Adrenal gland (tissue), 19 donors: ENCODE results near the gene PPOX. TPM values are rescaled to one million over a fixed set of nuclear protein-coding genes. Genes with fewer than 3 reads are reported as not detected.

Source experiments
- DNase-seq, 7 donors: peaks; one replicate each; pipeline ENCODE4 v3.0.0-alpha.2; 2019 to 2020
- H3K27ac ChIP-seq, 5 donors: fragments of 200-600 bp; sonication (generic) in 4 of 5; 1 replicate in 3 of 5; 2 replicates in 2 of 5; pipeline versions ENCODE4 v1.5.1 to v1.8.0; 2016 to 2020; ENCODE audit warnings: mild to moderate bottlenecking in 1 of 5
- H3K27me3 ChIP-seq: fragments of 200-600 bp; 2 replicates; pipeline ENCODE4 v1.8.0; 2021
- H3K36me3 ChIP-seq, 2 donors: fragments of 200-600 bp; replicated peaks in 1 of 2; 1 replicate in 1 of 2; 2 replicates in 1 of 2; pipeline versions ENCODE4 v1.5.1 to v1.8.0; 2018 to 2022
- H3K4me1 ChIP-seq, 2 donors: fragments of 200-600 bp; replicated peaks in 1 of 2; 1 replicate in 1 of 2; 2 replicates in 1 of 2; pipeline versions ENCODE4 v1.5.1 to v1.8.0; 2018 to 2021
- H3K4me3 ChIP-seq, 4 donors: fragments of 200-600 bp; sonication (generic) in 3 of 4; one replicate each; pipeline ENCODE4 v1.5.1; 2016 to 2018
- H3K9me3 ChIP-seq, 3 donors: fragments of 200-600 bp; sonication (generic) in 1 of 3; replicated peaks in 1 of 3; 1 replicate in 2 of 3; 2 replicates in 1 of 3; pipeline versions ENCODE4 v1.5.1 to v1.8.0; 2016 to 2021
- CTCF ChIP-seq, 6 experiments: fragments of 450-650 bp in 4 of 6; fragments of 200-600 bp in 2 of 6; sonication (generic) in 1 of 6; IDR thresholded peaks; 1 replicate in 5 of 6; 2 replicates in 1 of 6; pipeline versions ENCODE4 v1.5.1 to v1.8.0; 2016 to 2021; ENCODE audit warnings: antibody characterized with exemption in 6 of 6, mild to moderate bottlenecking in 2 of 6, moderate library complexity in 1 of 6
- POLR2A ChIP-seq, 2 donors: fragments of 450-650 bp; IDR thresholded peaks; one replicate each; pipeline ENCODE4 v1.6.1; 2017; ENCODE audit warnings: antibody characterized with exemption in 2 of 2, mild to moderate bottlenecking in 2 of 2, moderate library complexity in 1 of 2
- WGBS, 4 donors: extraction: QIAGEN DNeasy Blood & Tissue Kit in 2 of 4; methylation state at CpG; one replicate each; pipeline versions ENCODE4 v1.1.5 to v1.1.7; 2013 to 2017; 5-methylcytosine and 5-hydroxymethylcytosine counted together
- intact Hi-C, 2 donors: fragments of 100-400 bp; cut with DNase I; formaldehyde crosslinking; loops; one replicate each; pipeline versions ENCODE4 v1.14.1 to v1.15.0; 2022 to 2023
- long read RNA-seq, 10 donors: library from polyadenylated mRNA in 3 of 10; unstranded in 2 of 10; stranded (forward) in 1 of 10; transcript quantifications; one replicate each; pipeline ENCODE4 v2.0.0 and lab custom pipeline, GENCODE V29; 2021 to 2026
- polyA plus RNA-seq, 3 donors: library from polyadenylated mRNA; stranded (reverse); fragments of 200-250 nt in 2 of 3; fragments of 350-450 nt in 1 of 3; fragmentation: Illumina TruSeq in 1 of 3; extraction: RNeasy Lipid Tissue Mini Kit (QIAGEN cat#74804) in 1 of 3; gene quantifications; one replicate each; pipeline ENCODE4 v1.2.3, GENCODE V29; 2013 to 2014
- total RNA-seq, 9 donors: library from RNA; depleted of rRNA in 4 of 9; stranded (reverse); fragments of >200 nt in 4 of 9; fragments of 120-200 nt in 1 of 9; fragmentation: NEBNext Ultra II Directional in 1 of 9; extraction: Animal tissue kit (Norgen Biotek cat#: 25700) in 1 of 9; gene quantifications; one replicate each; pipeline versions ENCODE4 v1.1.0 to v1.2.4, GENCODE V29; 2013 to 2023
- donor health status: healthy with polysubstance abuse.
- donor health status: Bipolar disorder and iron deficiency.
- donor health status: DM: yes; HTN: yes; CAD: no.
- donor health status: DM: no; HTN: no; CAD: no.
- donor health status: DM: no; HTN: no; CAD: no.
- donor health status: DM: yes; HTN: yes; CAD: no.

PPOX gene
- total RNA-seq (10 to 100 TPM; 19.4 to 56.2 (median 36.1) TPM), polyA plus RNA-seq (100 to 1,000 TPM in 2 of 3 donors, 10 to 100 TPM in 1; 13.2 to 268 (median 150) TPM)
- long read RNA-seq, donor 1, partial matches to known transcripts: 24 of 45 reads
- long read RNA-seq, donor 1, other reads (novel, unspliced or antisense): 21 of 45 reads
- long read RNA-seq, donor 2, partial matches to known transcripts: 19 of 20 reads
- long read RNA-seq, donor 2, other reads (novel, unspliced or antisense): 0 of 20 reads
- long read RNA-seq, donor 3, partial matches to known transcripts: 12 of 14 reads
- long read RNA-seq, donor 3, other reads (novel, unspliced or antisense): 0 of 14 reads
- long read RNA-seq, donor 4, transcript PPOX-202 (13 exons, 1,740 nt): major isoform, 11 of 32 reads
- long read RNA-seq, donor 4, partial matches to known transcripts: 5 of 32 reads
- long read RNA-seq, donor 4, other reads (novel, unspliced or antisense): 14 of 32 reads
- long read RNA-seq, donor 5, transcript PPOX-202 (13 exons, 1,740 nt): major isoform, 27 of 89 reads
- long read RNA-seq, donor 5, transcript PPOX-201 (13 exons, 1,686 nt): minor isoform, 7 of 89 reads
- long read RNA-seq, donor 5, partial matches to known transcripts: 3 of 89 reads
- long read RNA-seq, donor 5, other reads (novel, unspliced or antisense): 52 of 89 reads
- long read RNA-seq, donor 6, transcript PPOX-202 (13 exons, 1,740 nt): major isoform, 5 of 17 reads
- long read RNA-seq, donor 6, partial matches to known transcripts: 5 of 17 reads
- long read RNA-seq, donor 6, other reads (novel, unspliced or antisense): 7 of 17 reads
- long read RNA-seq, donor 7, partial matches to known transcripts: 14 of 17 reads
- long read RNA-seq, donor 7, other reads (novel, unspliced or antisense): 0 of 17 reads
- long read RNA-seq, donor 8, partial matches to known transcripts: 32 of 38 reads
- long read RNA-seq, donor 8, other reads (novel, unspliced or antisense): 0 of 38 reads
- long read RNA-seq, donor 9, partial matches to known transcripts: 10 of 14 reads
- long read RNA-seq, donor 9, other reads (novel, unspliced or antisense): 0 of 14 reads
- long read RNA-seq, donor 10, partial matches to known transcripts: 31 of 39 reads
- long read RNA-seq, donor 10, other reads (novel, unspliced or antisense): 0 of 39 reads

DNA sequence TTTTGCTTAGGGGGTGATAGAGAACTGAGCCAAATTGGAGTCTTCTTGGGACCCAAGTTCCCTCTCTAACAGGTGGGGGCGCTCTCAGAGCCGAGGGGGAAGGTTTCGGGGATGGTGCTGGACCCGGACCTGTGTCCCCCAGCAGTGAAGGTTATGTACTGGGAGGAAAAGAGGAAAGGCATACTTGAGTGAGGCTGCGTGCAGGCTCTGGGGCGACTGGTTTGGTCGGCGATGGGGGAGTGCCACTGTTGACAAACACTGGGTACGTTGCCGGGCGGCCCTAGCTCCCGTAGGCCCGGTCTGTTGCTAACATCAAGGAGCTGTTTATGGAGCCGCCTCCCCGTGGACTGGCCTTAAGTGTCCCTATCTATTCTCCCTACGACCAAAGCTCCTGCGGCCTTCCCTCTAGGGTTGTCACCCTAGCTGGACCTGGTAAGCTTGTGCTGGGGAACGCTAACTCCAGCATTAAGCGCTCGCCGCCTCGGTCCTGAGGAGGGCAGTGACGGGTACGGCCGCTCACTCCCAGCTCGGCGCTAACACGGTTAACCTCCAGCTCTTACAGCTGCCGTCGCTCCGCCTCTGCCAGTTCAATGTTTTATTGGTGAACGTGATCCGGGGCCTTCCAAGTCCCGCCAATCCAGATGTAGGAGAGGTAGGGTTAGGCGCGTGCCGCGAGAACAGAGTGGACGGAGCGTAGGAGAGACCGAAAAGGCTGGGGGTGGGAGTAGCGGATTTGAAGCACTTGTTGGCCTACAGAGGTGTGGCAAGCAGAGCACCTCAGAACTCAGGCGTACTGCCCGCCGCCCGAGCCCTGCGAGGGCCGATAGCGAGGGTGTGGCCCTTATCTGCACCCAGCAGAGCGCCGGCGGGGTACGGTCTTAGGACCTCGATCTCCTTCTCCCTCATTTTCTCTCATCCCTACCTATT is at the start of gene PPOX:
Gene PPOX (plus strand): TSS at position 685 of the 927 bp plus-strand sequence. CDS start 422 bp downstream, outside the sequence.
- no peaks in the 10 kb centered on the region for H3K27me3 ChIP-seq
- peak within 1 kb of the TSS in 3 of 4 donors; percentile 54 to 80 (median 56) for H3K4me3 ChIP-seq
- WGBS, 4 donors: 0 to 2% (median 0%) methylated on average over 42 to 54 of the region's 54 CpGs
- H3K4me1 ChIP-seq: peaks cover 12 to 23% of the 10 kb centered on the region in 2 donors
- H3K36me3 ChIP-seq: peaks cover 0 to 52% of the 10 kb centered on the region in 2 donors
- peak within 1 kb of the TSS; percentile 6 to 81 (median 77) for H3K27ac ChIP-seq
- intact Hi-C loops: no loop called here
- TF ChIP-seq CTCF (IDR thresholded peaks at IDR 0.05) (peak; percentile 9 to 44 (median 34)), POLR2A (IDR thresholded peaks at IDR 0.05) (peak in 1 of 2 donors; percentile 78)
- no peaks in the 10 kb centered on the region for H3K9me3 ChIP-seq
- peak; percentile 93 to 99 (median 98) for DNase-seq

DNA sequence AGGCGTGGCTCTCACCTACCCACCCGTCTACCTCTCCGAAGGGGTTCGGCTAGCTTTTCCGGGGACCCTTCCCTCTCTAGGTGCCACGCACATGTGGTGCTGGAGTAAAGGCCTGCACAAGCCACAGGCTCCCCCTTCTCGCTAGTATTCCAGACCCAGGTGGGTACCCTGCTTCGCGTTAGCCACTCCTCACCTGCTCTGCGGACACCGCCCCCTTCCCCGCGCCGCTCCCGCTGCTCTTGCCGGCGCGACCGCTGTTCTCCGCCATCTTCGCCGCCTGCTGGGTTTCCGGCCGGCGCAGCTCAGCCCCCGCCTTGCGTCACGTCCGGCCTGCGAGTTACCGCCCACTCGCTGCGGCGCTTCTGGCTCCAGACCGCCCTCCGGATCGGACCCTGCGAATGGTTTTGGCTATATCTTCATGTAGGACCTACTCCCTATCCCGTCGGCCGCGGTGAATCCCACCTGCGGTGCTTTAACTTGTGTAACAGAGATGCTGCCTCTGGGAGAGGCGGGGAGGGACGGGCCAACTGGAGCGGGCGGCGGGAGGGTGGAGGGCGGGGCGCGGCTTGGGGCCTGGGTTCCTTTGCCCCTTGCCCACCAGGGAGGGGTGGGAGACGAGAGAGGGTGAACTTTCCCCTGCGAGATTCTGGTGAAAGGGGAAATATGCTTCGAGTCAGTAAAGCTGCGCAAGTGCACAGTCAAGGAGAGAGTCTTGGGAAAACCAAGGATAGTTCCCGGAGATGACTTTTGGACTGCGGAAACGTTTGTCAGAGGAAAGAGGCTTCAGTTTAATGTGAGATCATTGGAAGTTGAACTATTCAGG is 48.3 kb upstream of the PPOX start, which contains the start of the genes NIT1 and PFDN2:
Gene NIT1 (plus strand): TSS at position 347 of the 823 bp plus-strand sequence. CDS start 72 bp downstream, at position 419.
Gene PFDN2 (minus strand): TSS at position 279 of the 823 bp plus-strand sequence. CDS start 11 bp downstream, at position 268.
- H3K4me3 ChIP-seq: peak within 1 kb of the TSS; percentile 60 to 92 (median 88)
- intact Hi-C loops: no loop called here
- TF ChIP-seq CTCF (IDR thresholded peaks at IDR 0.05) (peak in 1 of 6 experiments; percentile 5), POLR2A (IDR thresholded peaks at IDR 0.05) (peak; percentile 80 to 88)
- no peaks in the 10 kb centered on the region for H3K27me3 ChIP-seq
- peak; percentile 85 to 94 (median 89) for DNase-seq
- peaks cover 0 to 33% of the 10 kb centered on the region in 2 donors for H3K36me3 ChIP-seq
- H3K9me3 ChIP-seq: no peaks in the 10 kb centered on the region
- 1% methylated on average over 24 to 58 of the region's 58 CpGs for WGBS, 4 donors
- peaks cover 30 to 64% of the 10 kb centered on the region in 2 donors for H3K4me1 ChIP-seq
- peak within 1 kb of the TSS; percentile 91 to 100 (median 95) for H3K27ac ChIP-seq
